A172 (cell line): ENCODE measurements around the gene CPNE5. TPM values are rescaled to one million over a fixed set of nuclear protein-coding genes. Genes with fewer than 3 reads are reported as not detected.

Experiments
- DNase-seq: peaks from one replicate; pipeline ENCODE4 v3.0.0-alpha.2; 2015; ENCODE audit warnings: low spot score
- total RNA-seq: library from RNA; depleted of rRNA; stranded (reverse); fragments of >200 nt; shearing (Covaris generic); gene quantifications from 2 replicates; pipeline ENCODE4 v1.2.3, GENCODE V29; 2014

CPNE5 gene
- total RNA-seq, 1 experiment from 2014 or later = not detected

GRCh38 chr6:36749829-36750489 lies 89.3 kb downstream of the CPNE5 start:
- no peak for DNase-seq

- no peak for DNase-seq
Observed at GRCh38 chr6:36746251-36746650, 93.0 kb downstream of the CPNE5 start.

DNA sequence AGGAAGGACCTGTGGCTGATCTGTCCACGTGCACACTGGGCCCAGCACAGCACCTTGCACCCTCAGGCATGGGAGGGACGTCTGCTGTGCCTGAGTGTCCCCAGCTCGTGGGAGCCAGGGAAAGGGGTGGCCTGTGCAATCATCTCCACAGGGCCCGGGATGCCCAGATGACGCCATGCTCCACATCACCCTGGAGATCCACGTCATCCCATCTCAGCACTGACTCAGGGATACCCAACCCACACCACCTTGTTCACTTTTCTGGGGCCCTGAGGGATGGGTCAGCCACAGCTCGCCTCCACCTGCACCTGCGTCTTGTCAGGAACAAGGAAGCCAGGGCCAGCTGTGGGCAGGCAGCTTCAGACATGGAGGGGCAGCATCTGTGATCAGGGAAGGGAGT lies 93.4 kb downstream of the CPNE5 start:
- DNase-seq = no peak

DNA sequence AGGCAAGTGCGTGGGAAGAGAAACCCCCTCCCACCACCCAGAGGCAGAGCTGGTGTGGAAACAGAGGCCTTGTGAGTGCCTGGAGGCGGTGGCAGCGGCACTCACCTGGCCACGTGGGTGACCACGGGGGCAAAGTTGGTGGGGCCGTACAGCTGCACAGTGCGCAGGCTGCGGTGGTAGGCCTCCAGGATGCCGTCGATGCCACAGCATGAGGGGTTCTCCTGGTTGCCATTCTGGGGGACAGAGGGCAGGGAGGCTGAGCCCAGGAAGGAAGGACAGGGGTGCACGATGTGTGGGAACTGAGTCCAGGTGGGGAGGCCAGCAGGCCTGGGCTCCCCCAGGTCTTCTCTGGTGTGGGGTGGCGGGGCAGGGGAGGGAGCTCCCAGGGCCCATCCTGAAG lies 94.0 kb downstream of the CPNE5 start:
- no peak for DNase-seq

GRCh38 chr6:36744304-36744673 lies 95.0 kb downstream of the CPNE5 start:
- DNase-seq = no peak

GRCh38 chr6:36743538-36744303 lies 95.5 kb downstream of the CPNE5 start:
- DNase-seq = no peak

- DNase-seq = no peak
Observed at GRCh38 chr6:36743032-36743431, 96.2 kb downstream of the CPNE5 start.

DNA sequence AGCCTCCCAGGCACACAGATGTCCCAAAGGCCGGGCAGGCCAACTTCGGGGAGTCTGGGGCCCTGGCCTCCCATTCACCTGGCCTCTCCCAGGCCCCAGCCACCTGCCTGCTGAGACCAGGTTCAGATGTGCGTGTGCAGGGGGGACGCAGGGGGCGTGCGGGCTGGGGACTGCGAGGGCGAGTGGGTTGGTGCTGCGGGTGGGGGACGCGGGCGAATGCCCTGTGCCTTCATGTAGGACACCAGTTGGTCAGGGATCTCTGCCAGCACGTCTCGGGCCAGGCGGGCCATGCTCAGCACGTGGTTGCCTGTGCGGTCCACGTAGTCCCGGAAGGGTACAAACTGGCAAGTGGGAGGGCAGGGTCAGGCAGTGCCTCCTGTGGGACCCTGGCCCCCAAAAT lies 97.1 kb downstream of the CPNE5 start:
- no peak for DNase-seq

GRCh38 chr6:36740818-36741179 lies 98.4 kb downstream of the CPNE5 start:
- no peak for DNase-seq

DNA sequence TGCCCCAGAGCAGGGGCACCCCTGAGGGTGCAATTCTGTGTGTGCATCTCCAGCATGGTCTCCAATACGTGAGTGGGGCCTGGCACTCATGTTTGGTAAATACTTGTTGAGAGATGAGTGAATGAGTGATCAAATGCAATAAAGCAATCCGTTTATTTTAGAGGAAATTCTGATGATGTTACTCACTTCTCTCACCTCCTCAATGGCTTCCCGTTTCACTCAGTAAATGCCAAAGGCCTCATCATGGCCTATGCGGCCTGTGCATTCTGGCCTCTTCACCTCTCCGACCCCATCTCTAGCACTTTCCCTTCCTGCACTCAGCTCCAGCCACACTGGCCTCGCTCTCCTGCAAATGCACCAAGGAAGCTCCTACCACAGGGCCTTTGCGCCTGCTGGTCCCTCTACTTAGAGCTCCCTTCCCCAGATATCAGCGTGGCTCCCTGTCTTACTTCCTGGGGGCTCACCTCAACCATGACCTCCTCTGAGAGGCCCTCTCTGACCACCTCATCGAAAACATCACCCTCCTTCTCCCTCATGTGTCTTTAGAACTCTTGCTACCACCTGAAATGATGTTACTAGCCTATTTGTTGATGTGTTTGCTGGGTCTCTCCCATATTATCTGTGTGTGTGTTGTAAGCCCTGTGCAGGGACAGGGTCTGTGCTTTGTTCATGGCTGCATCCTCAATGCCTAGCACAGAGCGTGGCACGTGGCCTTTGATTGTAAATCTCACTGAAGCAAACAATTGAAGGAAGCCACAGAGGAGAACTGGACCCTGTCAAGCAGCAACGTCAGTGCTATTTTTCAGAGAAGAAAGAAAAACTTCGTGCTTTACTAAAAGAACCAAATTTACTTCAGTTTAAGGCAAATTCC lies 99.1 kb downstream of the CPNE5 start:
- DNase-seq = no peak

DNA sequence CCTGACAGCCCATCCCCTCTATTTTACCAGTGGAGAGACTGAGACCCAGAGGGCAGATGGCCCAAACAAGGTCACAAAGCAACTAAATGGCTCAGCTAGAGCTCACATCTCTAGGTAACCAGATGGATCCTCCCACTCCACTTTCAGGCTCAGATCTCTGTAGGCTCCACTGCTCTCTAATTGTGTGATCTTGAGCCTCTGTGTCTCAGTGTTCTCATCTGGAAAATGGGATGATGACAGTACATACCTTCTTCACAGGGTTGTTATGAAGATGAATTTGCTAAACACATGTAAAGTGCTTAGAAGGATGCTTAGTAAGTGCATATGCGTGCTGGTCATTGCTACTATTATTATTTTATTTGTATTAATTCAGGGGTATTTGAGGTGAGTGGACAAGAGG lies 101.1 kb downstream of the CPNE5 start:
- DNase-seq = no peak

DNA sequence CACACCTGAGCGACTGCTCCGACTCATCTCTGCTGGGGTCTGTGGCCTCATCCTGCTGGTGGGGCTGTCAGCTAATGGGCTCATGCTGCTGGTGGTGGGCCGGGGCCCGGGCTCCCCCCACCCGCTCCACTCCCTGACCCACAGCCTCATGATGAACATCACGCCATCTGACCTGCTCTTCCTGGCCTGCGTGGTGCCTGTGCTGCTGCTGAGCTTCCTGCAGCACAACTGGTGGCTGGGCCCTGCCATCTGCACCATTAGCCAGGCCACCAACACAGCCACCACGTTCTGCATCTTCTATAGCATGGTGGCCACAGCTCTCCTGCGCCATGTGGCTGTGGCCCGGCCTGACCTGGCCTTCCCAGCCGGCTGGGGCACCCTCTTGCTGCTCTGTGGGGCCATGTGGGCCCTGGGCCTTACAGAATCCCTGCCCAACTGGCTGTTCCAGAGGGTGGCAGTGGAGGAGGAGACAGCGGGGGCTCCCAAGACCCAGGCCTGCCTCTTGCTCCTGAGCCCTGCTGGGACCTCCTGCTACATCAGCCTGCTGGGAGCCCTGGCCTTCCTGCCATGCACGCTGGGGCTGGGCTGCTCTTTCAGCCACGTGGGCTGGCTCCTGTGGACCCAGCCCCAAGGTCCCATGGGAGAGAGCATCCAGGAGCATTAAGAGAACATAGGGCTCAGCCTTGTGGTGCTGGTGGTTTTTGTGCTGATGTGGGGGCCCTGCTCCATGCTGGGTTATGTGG lies 102.0 kb downstream of the CPNE5 start:
- no peak for DNase-seq

- no peak for DNase-seq
Observed at GRCh38 chr6:36735110-36736071, 103.9 kb downstream of the CPNE5 start.

- no peak for DNase-seq
Observed at GRCh38 chr6:36734486-36735060, 104.7 kb downstream of the CPNE5 start.

DNA sequence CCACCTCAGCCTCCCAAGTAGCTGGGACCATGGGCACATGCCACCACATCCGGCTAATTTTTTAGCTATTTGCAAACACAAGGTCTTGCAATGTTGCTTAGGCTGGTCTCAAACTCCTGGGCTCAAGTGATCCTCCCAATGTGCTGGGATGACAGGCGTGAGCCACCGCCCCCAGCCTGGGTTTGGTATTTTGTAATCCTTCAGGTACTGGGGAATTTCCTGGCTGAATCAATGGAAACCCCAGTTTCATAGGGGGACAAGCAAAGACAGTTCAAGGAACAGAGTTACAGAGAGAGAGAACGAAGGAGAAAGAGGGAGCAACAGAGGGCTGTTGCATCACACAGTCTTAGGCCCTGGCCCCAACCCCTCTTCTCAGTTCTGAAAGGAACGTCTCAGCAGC lies 105.9 kb downstream of the CPNE5 start:
- DNase-seq = no peak

GRCh38 chr6:36731622-36732310 lies 107.5 kb downstream of the CPNE5 start:
- DNase-seq = no peak

DNA sequence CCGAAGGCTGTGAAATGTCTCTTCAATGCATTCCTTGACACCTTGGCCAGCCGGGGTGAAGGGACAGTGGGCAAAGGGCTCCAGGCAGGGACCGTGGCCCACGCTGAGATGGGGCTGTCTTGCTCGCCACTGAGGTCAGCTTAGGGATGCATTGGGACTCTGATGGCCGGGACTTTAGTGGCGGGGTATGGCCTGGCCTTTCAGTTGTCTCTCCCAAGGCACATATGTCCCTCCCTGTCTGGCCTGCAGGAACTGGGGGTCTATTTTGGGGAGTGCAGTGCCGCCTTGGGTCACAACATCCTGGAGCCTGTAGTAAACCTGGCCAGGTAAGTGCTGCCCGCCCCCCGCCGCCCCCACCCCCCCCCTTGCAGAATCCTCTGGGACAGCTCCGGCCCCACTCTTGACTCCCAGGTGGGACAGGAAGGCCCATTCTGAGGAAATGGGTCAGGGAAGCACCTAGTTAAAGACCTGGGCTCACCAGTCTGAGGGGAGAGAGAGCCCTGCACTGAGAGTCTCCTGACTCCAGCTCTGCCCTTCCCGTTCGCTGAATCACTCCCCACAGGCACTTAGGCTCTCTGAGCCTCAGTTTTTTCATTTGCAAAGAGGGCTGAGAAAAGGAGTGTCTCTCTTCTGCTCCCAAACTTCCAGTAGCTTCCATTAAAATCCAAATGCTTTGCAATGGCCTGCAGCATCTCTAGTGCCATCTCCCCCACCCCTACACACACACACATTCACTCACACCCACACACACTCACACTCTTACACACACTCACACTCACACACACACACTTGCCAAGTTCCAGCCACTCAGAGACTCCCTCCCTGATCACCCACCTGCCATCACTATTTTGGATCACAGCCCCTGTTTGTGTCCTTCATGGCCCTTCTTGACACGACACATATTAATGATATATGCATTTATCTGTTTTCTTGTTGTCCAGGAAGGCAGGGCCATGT lies 108.5 kb downstream of the CPNE5 start:
- no peak for DNase-seq

GRCh38 chr6:36729161-36729524 lies 110.1 kb downstream of the CPNE5 start:
- peak; percentile 56 for DNase-seq
